ENCODE results near the gene ALOX12.

GRCh38 chr17:7005716-7006115 lies 9.9 kb downstream of the ALOX12 start:
- TF ChIP-seq CTCF (IDR thresholded peaks at IDR 0.05; ENCODE audit: low read length) (no peak), EZH2 (optimal IDR thresholded peaks at IDR 0.05; ENCODE audit: low read depth, low read length) (no peak), EZH2phosphoT487 (IDR thresholded peaks at IDR 0.05; ENCODE audit: low read length) (no peak)
